Pancreas (tissue), 10 donors: ENCODE results near the gene SLITRK1. TPM values are rescaled to one million over a fixed set of nuclear protein-coding genes. Genes with fewer than 3 reads are reported as not detected.

ENCODE experiments used
- ATAC-seq, 4 donors: fragments of 200-7000 bp; cut with Tn5 transposase; one replicate each; pipeline versions ENCODE4 v1.8.0 to v1.9.1; 2020; ENCODE audit warnings: mild to moderate bottlenecking in 4 of 4, moderate library complexity in 4 of 4
- DNase-seq, 6 donors: peaks; one replicate each; pipeline ENCODE4 v3.0.0-alpha.2; 2020
- FAIRE-seq: peaks from 2 replicates; lab custom pipeline; 2012; peaks lifted over from hg19 to GRCh38; lab: Jason Lieb, UNC
- H3K27ac ChIP-seq, 4 donors: fragments of 200-600 bp; sonication (generic); 1 replicate in 3 of 4; 2 replicates in 1 of 4; pipeline versions ENCODE4 v1.5.0 to v1.8.0; 2020
- H3K27me3 ChIP-seq, 4 donors: fragments of 200-600 bp; one replicate each; pipeline ENCODE4 v1.8.0; 2021
- H3K36me3 ChIP-seq, 3 donors: fragments of 200-600 bp; sonication (generic) in 1 of 3; one replicate each; pipeline versions ENCODE4 v1.5.0 to v1.8.0; 2020 to 2021
- H3K4me1 ChIP-seq, 3 donors: fragments of 200-600 bp; one replicate each; pipeline ENCODE4 v1.8.0; 2021
- H3K4me3 ChIP-seq, 4 donors: fragments of 200-600 bp; sonication (generic) in 2 of 4; one replicate each; pipeline versions ENCODE4 v1.5.0 to v1.8.0; 2020 to 2021
- H3K9me3 ChIP-seq, 4 donors: fragments of 200-600 bp; one replicate each; pipeline ENCODE4 v1.8.0; 2021
- CTCF ChIP-seq, 4 donors: fragments of 200-600 bp; sonication (generic) in 3 of 4; IDR thresholded peaks; one replicate each; pipeline versions ENCODE4 v1.5.0 to v1.8.0; 2021; ENCODE audit warnings: antibody characterized with exemption in 4 of 4
- WGBS, 2 donors: extraction: QIAGEN DNeasy Blood & Tissue Kit; methylation state at CpG; one replicate each; pipeline ENCODE4 v1.1.7; 2013; 5-methylcytosine and 5-hydroxymethylcytosine counted together
- intact Hi-C, 3 donors: fragments of 100-400 bp; cut with DNase I; formaldehyde crosslinking; loops; one replicate each; pipeline versions ENCODE4 v1.11.1 to v1.14.2; 2022
- polyA plus RNA-seq, 2 donors: library from polyadenylated mRNA; stranded (reverse); fragments of 200-250 nt; gene quantifications; one replicate each; pipeline ENCODE4 v1.2.3, GENCODE V29; 2013
- total RNA-seq, 6 donors: library from RNA; stranded (reverse); fragmentation: NEBNext Ultra II Directional in 4 of 6; extraction: Animal tissue kit (Norgen Biotek cat#: 25700) in 4 of 6; gene quantifications; one replicate each; pipeline versions ENCODE4 v1.2.1 to v1.2.4, GENCODE V29; 2021 to 2023
- donor health status: healthy with polysubstance abuse.
- donor health status: DM: no; HTN: no; CAD: no; lungs with moderate emphysema.
- donor health status: DM: no; HTN: no; CAD: no.
- donor health status: control.
- donor health status: control.
- donor health status: Bipolar disorder and iron deficiency.
- donor health status: DM: yes; HTN: yes; CAD: no.
- donor health status: DM: no; HTN: no; CAD: no.
- donor health status: DM: no; HTN: no; CAD: no.
- donor health status: DM: yes; HTN: yes; CAD: no.

Gene SLITRK1
- total and polyA plus RNA-seq, 8 donors = 0.18 to 1.0 (median 0.27) TPM

GRCh38 chr13:83876546-83876945 is 5.7 kb downstream of the SLITRK1 start:
- DNase-seq = no peak
- Histone ChIP-seq H3K4me1 (peaks cover 0 to 5% (median 0%) of the 10 kb centered on the region in 3 donors), H3K4me3 (no peak overlapping the region), H3K36me3 (no peaks in the 10 kb centered on the region), H3K27me3 (no peaks in the 10 kb centered on the region), H3K9me3 (no peaks in the 10 kb centered on the region), H3K27ac (no peak overlapping the region)
- intact Hi-C loops = no loop called here
- FAIRE-seq = no peak
- 96 to 97% methylated on average over 3 of the region's 3 CpGs for WGBS, 2 donors
- no peak for ATAC-seq
- TF ChIP-seq CTCF (IDR thresholded peaks at IDR 0.05) = no peak

GRCh38 chr13:83867708-83868107 is 14.6 kb downstream of the SLITRK1 start:
- DNase-seq (no peak), ATAC-seq (no peak), FAIRE-seq (no peak)
- Histone ChIP-seq H3K4me3 (no peak overlapping the region), H3K27ac (no peak overlapping the region), H3K4me1 (peaks cover 0 to 17% (median 12%) of the 10 kb centered on the region in 3 donors), H3K36me3 (no peaks in the 10 kb centered on the region), H3K9me3 (no peaks in the 10 kb centered on the region), H3K27me3 (no peaks in the 10 kb centered on the region)
- intact Hi-C loops = no loop called here
- no peak for TF ChIP-seq CTCF (IDR thresholded peaks at IDR 0.05)

- Histone ChIP-seq H3K36me3 (no peaks in the 10 kb centered on the region), H3K27me3 (no peaks in the 10 kb centered on the region), H3K9me3 (no peaks in the 10 kb centered on the region), H3K27ac (peak overlapping the region; percentile 18 to 78 (median 67)), H3K4me1 (peaks cover 0 to 26% (median 12%) of the 10 kb centered on the region in 3 donors), H3K4me3 (peak overlapping the region in 1 of 4 donors; percentile 1)
- ATAC-seq (peak; percentile 89 to 93 (median 92)), DNase-seq (no peak), FAIRE-seq (no peak)
- WGBS, 2 donors = 22 to 36% methylated on average over 5 of the region's 5 CpGs
- intact Hi-C loops = no loop called here
- TF ChIP-seq CTCF (IDR thresholded peaks at IDR 0.05) = no peak
Observed at GRCh38 chr13:83865161-83866137, 16.8 kb downstream of the SLITRK1 start.

- ATAC-seq (no peak), FAIRE-seq (no peak), DNase-seq (no peak)
- Histone ChIP-seq H3K27me3 (no peaks in the 10 kb centered on the region), H3K4me1 (no peaks in the 10 kb centered on the region), H3K4me3 (no peak overlapping the region), H3K36me3 (no peaks in the 10 kb centered on the region), H3K27ac (no peak overlapping the region), H3K9me3 (no peaks in the 10 kb centered on the region)
- intact Hi-C loops = no loop called here
- 66 to 68% methylated on average over 3 of the region's 3 CpGs for WGBS, 2 donors
- no peak for TF ChIP-seq CTCF (IDR thresholded peaks at IDR 0.05)
Observed at GRCh38 chr13:83853771-83854170, 28.5 kb downstream of the SLITRK1 start.

GRCh38 chr13:83845106-83845505 is 37.2 kb downstream of the SLITRK1 start:
- no peak for FAIRE-seq
- Histone ChIP-seq H3K4me1 (no peaks in the 10 kb centered on the region), H3K27ac (no peak overlapping the region), H3K9me3 (no peaks in the 10 kb centered on the region), H3K4me3 (no peak overlapping the region), H3K36me3 (no peaks in the 10 kb centered on the region), H3K27me3 (no peaks in the 10 kb centered on the region)
- DNase-seq = no peak
- no peak for ATAC-seq
- TF ChIP-seq CTCF (IDR thresholded peaks at IDR 0.05) = no peak
- intact Hi-C loops = no loop called here
- WGBS, 2 donors = 86 to 94% methylated on average over 2 of the region's 2 CpGs
